AG04449 (cell line): ENCODE measurements around the gene MRTFA.

ENCODE experiments used
- CTCF ChIA-PET: fragments of 350-600 bp; formaldehyde crosslinking; extraction: SDS; loops from one replicate; lab custom pipeline; 2021; ENCODE audit warnings: antibody characterized with exemption; lab: Yijun Ruan, JAX
- POLR2A ChIA-PET: fragments of 400-600, 350-600 bp; formaldehyde crosslinking; extraction: SDS; loops from one replicate; lab custom pipeline; 2020; ENCODE audit warnings: antibody characterized with exemption, inconsistent platforms; lab: Yijun Ruan, JAX
- DNase-seq: peaks from one replicate; pipeline ENCODE4 v3.0.0-alpha.2; 2010; ENCODE audit warnings: low read depth, low spot score
- H3K4me3 ChIP-seq: 2 replicates; pipeline ENCODE4 v1.5.1; 2011; ENCODE audit warnings: low read depth, mild to moderate bottlenecking, control low read depth, low read length
- CTCF ChIP-seq: IDR thresholded peaks from one replicate; pipeline ENCODE4 v1.5.1; 2011; ENCODE audit warnings: mild to moderate bottlenecking, moderate library complexity, low read length, control low read depth, inconsistent platforms; ENCODE audit not compliant: insufficient read depth; ENCODE audit errors: missing control alignments

Gene MRTFA

GRCh38 chr22:40436505-40437431 lies 199.8 kb downstream of the MRTFA start:
- H3K4me3 ChIP-seq, result no peak overlapping the region
- POLR2A ChIA-PET, result interaction anchor here (0.8 to 1.4 kb wide), 3 partner anchors 70 to 215 kb away, joined by 3 to 5 read pairs (median 4); partner anchors contain the start of gene MRTFA

GRCh38 chr22:40434745-40435144 lies 201.8 kb downstream of the MRTFA start:
- H3K4me3 ChIP-seq, result no peak overlapping the region
- ChIA-PET CTCF (interaction anchor here (0.9 to 12.7 kb wide), 16 partner anchors 8 to 464 kb away, joined by 3 to 233 read pairs (median 20); no protein-coding TSS in a partner anchor), POLR2A (no interaction called here)
- DNase-seq, result no peak
- TF ChIP-seq CTCF, result no peak

More at GRCh38 chr22:40436505-40437431, 199.8 kb downstream of the MRTFA start:
- DNase-seq, result no peak
- CTCF ChIA-PET, result interaction anchor here (0.6 to 12.7 kb wide), 60 partner anchors 10 to 462 kb away, joined by 3 to 233 read pairs (median 4); no protein-coding TSS in a partner anchor
- no peak for TF ChIP-seq CTCF

DNA sequence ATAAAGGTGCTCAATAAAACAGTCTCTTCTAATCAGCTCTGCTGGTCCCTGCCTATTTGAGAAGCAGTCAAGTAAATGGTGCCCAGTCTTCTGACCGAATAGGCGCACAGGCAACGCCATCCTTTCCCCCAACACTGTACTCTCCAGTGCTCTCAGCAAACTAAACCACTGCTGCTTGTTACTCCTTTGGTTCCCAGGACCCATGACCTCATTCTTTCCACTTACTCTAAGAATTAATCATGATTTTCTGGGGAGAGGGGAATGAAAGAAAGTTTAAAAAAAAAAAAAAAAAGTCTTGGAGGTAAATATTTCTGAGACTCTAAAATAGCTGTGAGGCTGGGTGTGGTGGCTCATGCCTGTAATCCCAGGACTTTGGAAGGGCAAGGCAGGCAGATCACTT lies 202.4 kb downstream of the MRTFA start:
- H3K4me3 ChIP-seq, result no peak overlapping the region
- ChIA-PET CTCF (interaction anchor here (0.7 to 12.7 kb wide), 7 partner anchors 11 to 217 kb away, joined by 3 to 233 read pairs (median 3); no protein-coding TSS in a partner anchor), POLR2A (no interaction called here)
- no peak for DNase-seq
- no peak for TF ChIP-seq CTCF

DNA sequence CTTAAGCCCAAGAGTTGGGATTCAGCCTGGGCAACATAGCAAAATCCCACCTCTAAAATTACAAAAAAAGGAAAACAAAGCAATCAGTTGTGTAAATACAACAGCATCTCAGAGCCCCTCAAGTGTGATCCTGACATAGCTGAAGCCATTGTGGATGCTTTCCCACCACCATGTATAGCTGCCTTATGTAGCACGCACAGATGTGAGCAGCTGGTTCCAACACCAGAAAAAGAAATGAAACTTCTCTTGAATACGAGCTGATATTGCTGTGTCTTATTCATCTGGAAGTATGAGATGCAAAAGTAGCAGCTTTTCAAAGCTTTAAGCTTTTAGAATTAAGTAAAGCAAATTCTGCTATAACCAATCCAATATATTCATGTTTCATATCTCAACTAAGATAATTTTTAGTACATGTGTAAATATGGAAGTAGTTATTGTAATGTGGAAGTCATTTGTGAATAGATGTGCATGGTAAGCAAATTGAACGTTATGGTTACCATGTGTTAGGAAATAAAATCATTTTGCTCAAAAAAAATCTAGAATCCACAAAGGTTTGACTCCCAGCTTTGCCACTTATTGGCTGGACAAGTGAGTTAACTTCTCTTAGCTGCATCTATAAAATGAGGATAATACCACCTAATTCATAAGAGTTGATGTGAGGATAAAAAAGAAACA lies 203.0 kb downstream of the MRTFA start:
- no peak overlapping the region for H3K4me3 ChIP-seq
- CTCF ChIA-PET, result interaction anchor here (0.5 to 12.7 kb wide), 9 partner anchors 8 to 211 kb away, joined by 3 to 233 read pairs (median 3); no protein-coding TSS in a partner anchor
- DNase-seq, result no peak
- TF ChIP-seq CTCF, result no peak
- POLR2A ChIA-PET, result no interaction called here

DNA sequence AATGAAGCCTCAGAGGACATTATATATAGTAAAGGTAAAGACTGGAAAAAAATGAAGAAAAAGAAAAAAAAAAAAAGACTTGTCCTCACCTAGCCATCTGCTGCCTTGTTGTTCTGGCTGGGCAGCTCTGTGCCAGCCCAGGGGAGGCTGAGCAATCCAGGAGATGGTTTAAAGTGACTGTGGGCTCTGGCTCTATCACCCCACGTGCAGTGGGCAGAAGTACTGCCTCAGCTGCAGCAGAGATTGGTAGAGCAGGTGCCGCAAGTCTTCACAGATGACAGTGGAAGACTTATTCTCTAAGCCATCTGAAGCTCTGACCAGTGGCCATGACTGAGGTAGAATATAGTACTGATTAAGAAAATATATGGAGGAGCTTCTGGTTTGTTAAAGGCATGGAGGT lies 203.9 kb downstream of the MRTFA start:
- DNase-seq, result no peak
- ChIA-PET CTCF (interaction anchor here (1.2 to 12.7 kb wide), 5 partner anchors 9 to 212 kb away, joined by 3 to 233 read pairs (median 3); no protein-coding TSS in a partner anchor), POLR2A (no interaction called here)
- no peak for TF ChIP-seq CTCF
- no peak overlapping the region for H3K4me3 ChIP-seq
